ENCODE results near the gene TTC23L. TPM values are rescaled to one million over a fixed set of nuclear protein-coding genes. Genes with fewer than 3 reads are reported as not detected.
A peak's percentile ranks its signal among the peaks of the same experiment; 100 is the strongest.

TTC23L gene
- total and polyA plus RNA-seq, 2 experiments from 2014 or later = 0.07 TPM; not detected in 1

DNA sequence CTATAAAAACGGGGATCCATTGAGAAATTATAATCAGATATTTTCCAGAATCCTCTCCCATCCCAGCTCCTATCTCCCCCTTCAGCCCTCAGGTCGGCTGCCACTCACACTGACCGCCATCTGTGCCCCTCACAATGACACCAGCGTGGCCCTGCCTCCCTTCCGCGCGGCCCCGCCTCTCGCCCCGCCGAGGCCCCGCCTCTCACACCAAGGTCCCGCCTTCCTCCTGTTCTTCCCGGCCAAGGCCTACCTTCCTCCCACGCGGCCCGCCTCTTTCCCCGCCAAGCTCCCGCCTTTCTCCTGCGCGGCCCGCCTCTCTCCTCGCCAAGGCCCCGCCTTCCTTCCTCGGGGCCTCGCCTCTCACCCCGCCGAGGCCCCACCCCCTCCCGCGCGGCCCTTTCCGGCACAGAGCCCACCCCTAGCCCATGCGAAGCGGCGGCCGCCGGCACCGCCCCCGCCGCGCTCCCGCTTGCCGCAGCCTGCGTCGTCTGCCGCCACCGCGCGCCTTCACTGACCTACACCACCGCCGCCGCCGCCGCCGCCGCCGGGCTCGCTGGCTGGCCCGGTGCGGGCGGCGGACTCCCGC, 90.3 kb downstream of the TTC23L start, which contains the start of gene DNAJC21:
Gene DNAJC21, plus strand, starts transcription at position 426 of the 586 bp plus-strand sequence. CDS start 261 bp downstream, outside the sequence.
- Histone ChIP-seq H3K9me2 (replicated peaks; ENCODE audit: insufficient read depth) (no peaks in the 10 kb centered on the region), H3K9me3 (ENCODE audit: low read depth) (no peaks in the 10 kb centered on the region), H3K4me2 (peak within 1 kb of the TSS; percentile 84), H3K27ac (peak within 1 kb of the TSS; percentile 99), H3K79me2 (peaks cover 47% of the 10 kb centered on the region), H4K20me1 (ENCODE audit: insufficient read depth, poor library complexity, severe bottlenecking) (peaks cover 9% of the 10 kb centered on the region), H3K36me3 (replicated peaks; ENCODE audit: insufficient read depth, low read depth) (no peaks in the 10 kb centered on the region), H2AFZ (peak within 1 kb of the TSS; percentile 71), H3K27me3 (no peaks in the 10 kb centered on the region), H3K4me3 (peak within 1 kb of the TSS; percentile 64), H3K4me1 (ENCODE audit: insufficient read depth) (peaks cover 13% of the 10 kb centered on the region)
- 5% methylated on average over 19 of the region's 63 CpGs for WGBS (ENCODE audit: low lambda C conversion rate, missing lambda C conversion rate)
- DNase-seq (ENCODE audit: low spot score) = peak; percentile 99
- TF ChIP-seq EZH2 (IDR thresholded peaks at IDR 0.05; ENCODE audit: borderline replicate concordance) (no peak), EZH2phosphoT487 (IDR thresholded peaks at IDR 0.05; ENCODE audit: low read depth, severe bottlenecking, unreplicated experiment) (no peak)

DNA sequence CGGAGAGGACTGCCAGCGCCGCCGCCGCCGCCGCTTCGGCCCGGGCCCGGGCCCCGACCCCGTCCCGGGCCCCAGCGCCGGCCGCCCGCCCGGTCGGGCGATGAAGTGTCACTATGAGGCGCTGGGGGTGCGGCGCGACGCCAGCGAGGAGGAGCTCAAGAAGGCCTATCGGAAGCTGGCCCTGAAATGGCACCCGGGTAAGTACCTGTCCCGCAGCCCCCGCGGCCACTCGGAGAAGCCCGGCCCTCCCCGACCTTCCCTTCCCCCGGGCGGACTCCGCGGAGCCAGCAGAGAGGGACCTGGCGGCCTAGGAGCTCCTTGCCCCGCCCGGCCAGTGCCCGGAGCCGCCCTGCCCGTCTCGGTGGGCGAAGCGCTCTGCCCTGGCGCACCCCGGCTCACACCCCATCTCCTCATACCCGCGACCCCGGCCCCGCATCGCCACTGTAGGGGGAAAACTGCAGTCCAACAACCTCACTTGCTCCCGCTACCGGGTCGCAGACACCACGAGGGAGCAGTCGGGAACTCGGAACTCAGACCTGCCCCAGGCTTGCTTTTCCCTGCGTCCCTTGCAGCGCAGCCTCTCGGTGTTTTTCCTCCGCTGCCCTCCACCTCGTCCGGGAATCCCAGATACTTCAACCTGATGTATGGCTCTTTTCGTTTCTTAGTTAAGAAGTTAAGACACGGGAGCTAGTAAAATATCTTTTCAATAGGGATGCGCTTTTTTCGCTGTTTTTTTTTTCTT, 90.9 kb downstream of the TTC23L start:
- Histone ChIP-seq H3K9me2 (replicated peaks; ENCODE audit: insufficient read depth) (no peaks in the 10 kb centered on the region), H4K20me1 (ENCODE audit: insufficient read depth, poor library complexity, severe bottlenecking) (peaks cover 9% of the 10 kb centered on the region), H3K79me2 (peaks cover 54% of the 10 kb centered on the region), H3K9me3 (ENCODE audit: low read depth) (no peaks in the 10 kb centered on the region), H3K36me3 (replicated peaks; ENCODE audit: insufficient read depth, low read depth) (no peaks in the 10 kb centered on the region), H3K4me1 (ENCODE audit: insufficient read depth) (peaks cover 13% of the 10 kb centered on the region), H3K27me3 (no peaks in the 10 kb centered on the region), H2AFZ (peak overlapping the region; percentile 46), H3K27ac (peak overlapping the region; percentile 99), H3K4me3 (peak overlapping the region; percentile 64), H3K4me2 (peak overlapping the region; percentile 84)
- DNase-seq (ENCODE audit: low spot score) = peak; percentile 92
- 1% methylated on average over 37 of the region's 70 CpGs for WGBS (ENCODE audit: low lambda C conversion rate, missing lambda C conversion rate)
- TF ChIP-seq EZH2phosphoT487 (IDR thresholded peaks at IDR 0.05; ENCODE audit: low read depth, severe bottlenecking, unreplicated experiment) (no peak), CTCF (IDR thresholded peaks at IDR 0.05; ENCODE audit: poor library complexity) (no peak), EZH2 (IDR thresholded peaks at IDR 0.05; ENCODE audit: borderline replicate concordance) (no peak)

GRCh38 chr5:34930462-34930844, 91.5 kb downstream of the TTC23L start:
- H3K4me1 ChIP-seq (ENCODE audit: insufficient read depth) = peaks cover 13% of the 10 kb centered on the region
- TF ChIP-seq EZH2phosphoT487 (IDR thresholded peaks at IDR 0.05; ENCODE audit: low read depth, severe bottlenecking, unreplicated experiment) = no peak
- no peak for TF ChIP-seq EZH2 (IDR thresholded peaks at IDR 0.05; ENCODE audit: borderline replicate concordance)
- no peak for TF ChIP-seq CTCF (IDR thresholded peaks at IDR 0.05; ENCODE audit: poor library complexity)
- H3K27ac ChIP-seq = peak overlapping the region; percentile 99
- H2AFZ ChIP-seq = peak overlapping the region; percentile 46
- H3K9me2 ChIP-seq (replicated peaks; ENCODE audit: insufficient read depth) = no peaks in the 10 kb centered on the region
- no peak for DNase-seq (ENCODE audit: low spot score)
- no peaks in the 10 kb centered on the region for H3K9me3 ChIP-seq (ENCODE audit: low read depth)
- 1% methylated on average over 3 of the region's 3 CpGs for WGBS (ENCODE audit: low lambda C conversion rate, missing lambda C conversion rate)
- H3K4me3 ChIP-seq = peak overlapping the region; percentile 64
- peak overlapping the region; percentile 84 for H3K4me2 ChIP-seq
- no peaks in the 10 kb centered on the region for H3K27me3 ChIP-seq
- peaks cover 9% of the 10 kb centered on the region for H4K20me1 ChIP-seq (ENCODE audit: insufficient read depth, poor library complexity, severe bottlenecking)
- no peaks in the 10 kb centered on the region for H3K36me3 ChIP-seq (replicated peaks; ENCODE audit: insufficient read depth, low read depth)
- H3K79me2 ChIP-seq = peaks cover 55% of the 10 kb centered on the region

GRCh38 chr5:34930870-34931269, 91.9 kb downstream of the TTC23L start:
- Histone ChIP-seq H2AFZ (peak overlapping the region; percentile 46), H3K9me3 (ENCODE audit: low read depth) (no peaks in the 10 kb centered on the region), H3K4me3 (peak overlapping the region; percentile 64), H3K4me2 (peak overlapping the region; percentile 84), H3K4me1 (ENCODE audit: insufficient read depth) (peaks cover 13% of the 10 kb centered on the region), H4K20me1 (ENCODE audit: insufficient read depth, poor library complexity, severe bottlenecking) (peaks cover 9% of the 10 kb centered on the region), H3K27ac (peak overlapping the region; percentile 99), H3K27me3 (no peaks in the 10 kb centered on the region), H3K79me2 (peaks cover 57% of the 10 kb centered on the region), H3K36me3 (replicated peaks; ENCODE audit: insufficient read depth, low read depth) (no peaks in the 10 kb centered on the region), H3K9me2 (replicated peaks; ENCODE audit: insufficient read depth) (no peaks in the 10 kb centered on the region)
- DNase-seq (ENCODE audit: low spot score) = no peak
- TF ChIP-seq EZH2 (IDR thresholded peaks at IDR 0.05; ENCODE audit: borderline replicate concordance) (no peak), CTCF (IDR thresholded peaks at IDR 0.05; ENCODE audit: poor library complexity) (no peak), EZH2phosphoT487 (IDR thresholded peaks at IDR 0.05; ENCODE audit: low read depth, severe bottlenecking, unreplicated experiment) (no peak)
- WGBS (ENCODE audit: low lambda C conversion rate, missing lambda C conversion rate) = 68% methylated on average over 4 of the region's 4 CpGs
